Spleen (tissue), 13 donors: ENCODE measurements around the gene DHFR2. TPM values are rescaled to one million over a fixed set of nuclear protein-coding genes. Genes with fewer than 3 reads are reported as not detected.
"Not testable (repeated sequence)": the region's sequence is repeated elsewhere in the genome, so short reads cannot be mapped to it uniquely, and the experiment has no call there.

Experiments
- DNase-seq: peaks from one replicate; pipeline ENCODE4 v3.0.0-alpha.2; 2020
- H3K27ac ChIP-seq, 8 donors: fragments of 200-600 bp; sonication (generic) in 7 of 8; 1 replicate in 4 of 8; 2 replicates in 4 of 8; pipeline versions ENCODE4 v1.5.0 to v1.8.0; 2016 to 2021; ENCODE audit warnings: inconsistent platforms in 4 of 8, mild to moderate bottlenecking in 4 of 8, moderate library complexity in 1 of 8
- H3K27me3 ChIP-seq, 7 donors: fragments of 200-600 bp; sonication (generic) in 6 of 7; replicated peaks in 1 of 7; 1 replicate in 4 of 7; 2 replicates in 3 of 7; pipeline versions ENCODE4 v1.5.0 to v1.8.0; 2016 to 2021; ENCODE audit warnings: inconsistent platforms in 3 of 7, mild to moderate bottlenecking in 1 of 7
- H3K36me3 ChIP-seq, 6 donors: fragments of 200-600 bp; sonication (generic) in 5 of 6; 1 replicate in 4 of 6; 2 replicates in 2 of 6; pipeline versions ENCODE4 v1.5.0 to v1.8.0; 2016 to 2021; ENCODE audit warnings: inconsistent platforms in 2 of 6
- H3K4me1 ChIP-seq, 6 donors: fragments of 200-600 bp; sonication (generic) in 5 of 6; 1 replicate in 3 of 6; 2 replicates in 3 of 6; pipeline versions ENCODE4 v1.5.0 to v1.8.0; 2016 to 2021; ENCODE audit warnings: inconsistent platforms in 3 of 6
- H3K4me3 ChIP-seq, 8 donors: fragments of 200-600 bp; sonication (generic) in 7 of 8; 1 replicate in 4 of 8; 2 replicates in 4 of 8; pipeline versions ENCODE4 v1.5.0 to v1.8.0; 2016 to 2021; ENCODE audit warnings: inconsistent platforms in 4 of 8, mild to moderate bottlenecking in 4 of 8, moderate library complexity in 2 of 8
- H3K9me3 ChIP-seq, 8 donors: fragments of 200-600 bp; sonication (generic) in 7 of 8; 1 replicate in 4 of 8; 2 replicates in 4 of 8; pipeline versions ENCODE4 v1.5.0 to v1.8.0; 2016 to 2021; ENCODE audit warnings: inconsistent platforms in 4 of 8
- POLR2A ChIP-seq, 3 donors: fragments of 450-650 bp; IDR thresholded peaks; one replicate each; pipeline ENCODE4 v1.5.1; 2017; ENCODE audit warnings: antibody characterized with exemption in 3 of 3, mild to moderate bottlenecking in 1 of 3
- POLR2AphosphoS5 ChIP-seq, 3 donors: sonication (generic); formaldehyde crosslinking; IDR thresholded peaks; one replicate each; pipeline ENCODE4 v1.5.1; 2017; ENCODE audit warnings: antibody characterized with exemption in 3 of 3
- WGBS, 5 donors: extraction: QIAGEN DNeasy Blood & Tissue Kit in 3 of 5; methylation state at CpG; one replicate each; pipeline versions ENCODE4 v1.1.5 to v1.1.7; 2013 to 2018; 5-methylcytosine and 5-hydroxymethylcytosine counted together
- intact Hi-C: fragments of 100-400 bp; cut with DNase I; formaldehyde crosslinking; loops from one replicate; pipeline ENCODE4 v1.15.0; 2023; ENCODE audit warnings: low total_unique reads
- long read RNA-seq, 2 donors: transcript quantifications; one replicate each; lab custom pipeline, GENCODE V29; 2026
- polyA plus RNA-seq, 3 donors: library from polyadenylated mRNA; stranded (reverse); fragments of 200-250 nt; gene quantifications; one replicate each; pipeline ENCODE4 v1.2.1, GENCODE V29; 2013
- total RNA-seq, 7 donors: library from RNA; depleted of rRNA in 3 of 7; stranded (reverse); fragments of >200 nt in 3 of 7; fragmentation: NEBNext Ultra II Directional in 4 of 7; extraction: Animal tissue kit (Norgen Biotek cat#: 25700) in 4 of 7; gene quantifications; one replicate each; pipeline versions ENCODE4 v1.1.0 to v1.2.1, GENCODE V29; 2016 to 2021
- TF ChIP-seq, protein P1 (sequence below), 11 experiments: fragments of 200-600 bp in 7 of 11; fragments of 450-650 bp in 4 of 11; sonication (generic) in 4 of 11; IDR thresholded peaks in 8 of 11; conservative IDR thresholded peaks in 3 of 11; 1 replicate in 7 of 11; 2 replicates in 4 of 11; pipeline versions ENCODE4 v1.4.0 to v1.8.0; 2016 to 2021; ENCODE audit warnings: antibody characterized with exemption in 11 of 11, inconsistent platforms in 4 of 11, mild to moderate bottlenecking in 1 of 11
- donor health status: healthy with polysubstance abuse.
- donor health status: DM: no; HTN: no; CAD: no; lungs with moderate emphysema.
- donor health status: DM: no; HTN: no; CAD: no.
- donor health status: Bipolar disorder and iron deficiency.
- donor health status: healthy.
- donor health status: DM: no; HTN: no; CAD: no.
- donor health status: DM: yes; HTN: yes; CAD: no.

The DHFR2 gene
- total RNA-seq, result 1 to 10 TPM; 4.6 to 9.6 (median 5.9) TPM
- polyA plus RNA-seq, result 1 to 10 TPM; 1.7 to 3.3 (median 2.6) TPM
- long read RNA-seq, donor 1, full-length matches to known transcripts, result 3 of 3 reads
- long read RNA-seq, donor 1, partial matches to known transcripts, result 0 of 3 reads
- long read RNA-seq, donor 1, other reads (novel, unspliced or antisense), result 0 of 3 reads
- long read RNA-seq, donor 2, full-length matches to known transcripts, result 2 of 2 reads
- long read RNA-seq, donor 2, partial matches to known transcripts, result 0 of 2 reads
- long read RNA-seq, donor 2, other reads (novel, unspliced or antisense), result 0 of 2 reads

DNA sequence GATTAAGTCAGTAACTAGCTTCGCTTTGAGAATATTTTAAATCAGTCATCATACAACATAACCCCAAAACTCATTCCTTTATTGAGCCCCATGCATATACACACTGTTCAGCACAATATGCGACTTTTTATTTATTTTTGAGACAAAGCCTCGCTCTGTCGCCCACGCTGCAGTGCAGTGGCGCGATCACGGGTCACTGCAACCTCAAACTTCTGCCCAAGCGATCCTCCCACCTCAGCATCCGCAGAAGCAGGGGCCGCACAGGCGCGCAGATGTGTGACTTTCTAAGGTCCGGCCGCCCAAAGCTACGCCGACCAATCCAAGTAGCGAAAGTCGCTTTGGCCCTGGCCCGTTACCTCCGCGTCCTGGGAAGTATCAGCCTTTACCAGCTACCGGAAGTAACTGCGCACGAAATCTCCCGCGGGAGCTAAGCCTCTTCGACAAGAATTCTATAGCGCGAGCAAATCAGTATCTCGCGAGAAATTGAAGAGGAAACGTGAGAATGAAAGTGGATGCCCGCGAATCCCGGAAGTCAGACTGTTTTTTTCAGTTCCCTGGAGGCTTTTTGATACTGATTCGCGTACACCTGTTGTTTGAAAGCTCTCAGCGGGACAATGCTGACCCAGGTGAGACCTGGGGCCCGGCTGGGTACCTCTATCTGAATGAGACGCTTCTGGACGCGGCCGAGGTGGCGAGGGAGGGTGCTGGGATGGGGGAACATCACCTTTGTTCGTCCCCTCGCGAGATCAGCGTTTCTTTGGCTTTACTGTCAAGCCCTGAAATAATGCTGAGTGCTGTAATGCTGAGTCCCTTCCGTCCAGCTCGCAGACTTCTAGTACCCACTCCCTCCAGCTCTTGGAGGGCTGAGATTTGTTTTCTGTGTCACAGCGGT is at the start of gene DHFR2, which contains the start of gene NSUN3:
TSS of gene DHFR2 (minus strand) at position 404 of the 892 bp plus-strand sequence. CDS start 1,405 bp downstream, outside the sequence.
TSS of gene NSUN3 (plus strand) at position 549 of the 892 bp plus-strand sequence. CDS start at position 615, 66 bp downstream.
- peak; percentile 95 for DNase-seq
- Histone ChIP-seq H3K27ac (peak within 1 kb of the TSS; percentile 93 to 98 (median 97)), H3K4me3 (peak within 1 kb of the TSS; percentile 59 to 88 (median 65)), H3K27me3 (no peaks in the 10 kb centered on the region), H3K9me3 (no peaks in the 10 kb centered on the region), H3K4me1 (peaks cover 25 to 58% (median 43%) of the 10 kb centered on the region in 6 donors), H3K36me3 (peaks cover 0 to 33% (median 11%) of the 10 kb centered on the region in 6 donors)
- WGBS, 5 donors, result 0 to 1% (median 0%) methylated on average over 47 to 52 of the region's 52 CpGs
- intact Hi-C loops, result loop anchor here (10.0 kb wide), 1 partner anchor 58 kb away; no protein-coding TSS in a partner anchor
- TF ChIP-seq POLR2AphosphoS5 (IDR thresholded peaks at IDR 0.05), result peak; percentile 89 to 90 (median 90)
- TF ChIP-seq POLR2A (IDR thresholded peaks at IDR 0.05), result peak in 1 of 3 donors; percentile 47
- TF ChIP-seq, protein P1, sequence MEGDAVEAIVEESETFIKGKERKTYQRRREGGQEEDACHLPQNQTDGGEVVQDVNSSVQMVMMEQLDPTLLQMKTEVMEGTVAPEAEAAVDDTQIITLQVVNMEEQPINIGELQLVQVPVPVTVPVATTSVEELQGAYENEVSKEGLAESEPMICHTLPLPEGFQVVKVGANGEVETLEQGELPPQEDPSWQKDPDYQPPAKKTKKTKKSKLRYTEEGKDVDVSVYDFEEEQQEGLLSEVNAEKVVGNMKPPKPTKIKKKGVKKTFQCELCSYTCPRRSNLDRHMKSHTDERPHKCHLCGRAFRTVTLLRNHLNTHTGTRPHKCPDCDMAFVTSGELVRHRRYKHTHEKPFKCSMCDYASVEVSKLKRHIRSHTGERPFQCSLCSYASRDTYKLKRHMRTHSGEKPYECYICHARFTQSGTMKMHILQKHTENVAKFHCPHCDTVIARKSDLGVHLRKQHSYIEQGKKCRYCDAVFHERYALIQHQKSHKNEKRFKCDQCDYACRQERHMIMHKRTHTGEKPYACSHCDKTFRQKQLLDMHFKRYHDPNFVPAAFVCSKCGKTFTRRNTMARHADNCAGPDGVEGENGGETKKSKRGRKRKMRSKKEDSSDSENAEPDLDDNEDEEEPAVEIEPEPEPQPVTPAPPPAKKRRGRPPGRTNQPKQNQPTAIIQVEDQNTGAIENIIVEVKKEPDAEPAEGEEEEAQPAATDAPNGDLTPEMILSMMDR (IDR thresholded peaks at IDR 0.05 in 8 of 11, conservative IDR thresholded peaks at IDR 0.05 in 3 of 11), result peak in 4 of 11 experiments; percentile 37 to 50 (median 44)

DNA sequence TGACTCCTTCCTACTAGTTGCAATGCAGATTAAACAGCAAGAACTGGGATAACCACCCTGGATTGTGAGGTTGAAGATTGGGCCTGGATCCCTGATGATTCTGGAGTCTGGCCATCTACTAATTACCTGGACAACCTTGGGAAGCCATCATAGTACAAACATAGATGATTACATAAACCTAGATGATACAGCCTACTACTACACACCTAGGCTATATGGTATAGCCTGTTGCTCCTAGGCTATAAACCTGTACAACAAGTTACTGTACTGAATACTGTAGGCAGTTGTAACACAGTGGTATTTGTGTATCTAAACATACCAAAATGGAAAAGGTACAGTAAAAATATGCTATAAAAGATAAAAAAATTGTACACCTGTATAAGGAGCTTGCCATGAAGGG is 48.1 kb upstream of the DHFR2 start:
- H3K27ac ChIP-seq, result no peak overlapping the region
- no peak for DNase-seq
- H3K4me1 ChIP-seq, result no peaks in the 10 kb centered on the region
- H3K4me3 ChIP-seq, result no peak overlapping the region
- H3K27me3 ChIP-seq, result no peaks in the 10 kb centered on the region
- TF ChIP-seq POLR2AphosphoS5 (IDR thresholded peaks at IDR 0.05) (no peak), POLR2A (IDR thresholded peaks at IDR 0.05) (no peak)
- TF ChIP-seq, protein P1 (IDR thresholded peaks at IDR 0.05 in 8 of 11, conservative IDR thresholded peaks at IDR 0.05 in 3 of 11), result no peak
- intact Hi-C loops, result no loop called here
- H3K9me3 ChIP-seq, result no peaks in the 10 kb centered on the region
- H3K36me3 ChIP-seq, result peaks cover 0 to 92% (median 26%) of the 10 kb centered on the region in 6 donors

DNA sequence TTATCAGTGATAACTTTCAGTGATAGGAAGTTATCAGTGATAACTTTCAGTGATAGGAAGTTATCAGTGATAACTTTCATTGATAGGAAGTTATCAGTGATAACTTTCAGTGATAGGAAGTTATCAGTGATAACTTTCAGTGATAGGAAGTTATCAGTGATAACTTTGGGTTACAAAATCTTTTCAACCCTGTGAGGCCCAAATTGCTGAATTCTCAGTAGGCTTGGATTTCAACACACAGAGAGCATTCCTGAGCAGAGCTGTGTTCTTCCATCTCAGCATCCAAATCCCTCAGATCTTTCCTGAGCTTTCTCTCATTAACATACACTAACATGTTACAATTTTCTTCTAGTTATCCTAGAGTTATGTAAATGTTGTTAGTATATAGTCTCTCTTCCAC is 47.5 kb upstream of the DHFR2 start:
- H3K4me3 ChIP-seq, H3K9me3 ChIP-seq, H3K27ac ChIP-seq, H3K4me1 ChIP-seq, DNase-seq, intact Hi-C loops, H3K27me3 ChIP-seq: not testable (repeated sequence)
- H3K36me3 ChIP-seq, result peaks cover 0 to 93% (median 29%) of the 10 kb centered on the region in 6 donors

DNA sequence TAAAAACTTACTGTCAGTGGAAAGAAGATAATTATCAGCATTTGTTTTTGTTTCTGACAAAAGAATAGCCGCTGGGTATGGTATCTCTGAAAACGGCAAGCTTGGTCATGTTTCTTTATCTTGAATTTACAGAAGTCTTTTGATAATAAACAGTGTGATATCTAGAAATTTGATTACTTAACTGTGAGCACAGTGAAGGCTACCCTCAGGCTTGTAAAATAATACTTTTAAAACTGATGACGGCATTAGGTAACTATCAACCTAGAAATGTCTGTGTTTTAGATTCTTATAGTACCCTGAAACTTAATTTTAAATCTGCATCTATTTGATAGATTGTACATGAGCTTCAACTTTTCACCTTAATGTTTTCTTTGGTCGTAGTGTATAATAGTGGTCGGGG is 43.6 kb upstream of the DHFR2 start:
- no peak for TF ChIP-seq POLR2AphosphoS5 (IDR thresholded peaks at IDR 0.05)
- TF ChIP-seq, protein P1 (IDR thresholded peaks at IDR 0.05 in 8 of 11, conservative IDR thresholded peaks at IDR 0.05 in 3 of 11), result no peak
- TF ChIP-seq POLR2A (IDR thresholded peaks at IDR 0.05), result no peak
- no peaks in the 10 kb centered on the region for H3K4me1 ChIP-seq
- no peak overlapping the region for H3K4me3 ChIP-seq
- H3K27ac ChIP-seq, result no peak overlapping the region
- no peak for DNase-seq
- peaks cover 0 to 95% (median 29%) of the 10 kb centered on the region in 6 donors for H3K36me3 ChIP-seq
- intact Hi-C loops, result no loop called here
- no peaks in the 10 kb centered on the region for H3K9me3 ChIP-seq
- H3K27me3 ChIP-seq, result no peaks in the 10 kb centered on the region
- 94 to 97% (median 96%) methylated on average over 5 of the region's 5 CpGs for whole genome bisulfite sequencing, 5 donors
